ENCODE data around the gene MAN1B1. TPM values are rescaled to one million over a fixed set of nuclear protein-coding genes. Genes with fewer than 3 reads are reported as not detected.
A peak's percentile ranks its signal among the peaks of the same experiment; 100 is the strongest.

MAN1B1 gene
- total RNA-seq, 1 experiment from 2014 or later = 50.9 TPM

GRCh38 chr9:137063311-137064026 lies 23.3 kb upstream of the MAN1B1 start:
- no TSS peak for BruUV-seq (replicated peaks)
- intact Hi-C loops (cut with micrococcal nuclease) = loop anchor here (1.0 kb wide), 1 partner anchor 13 kb away; no protein-coding TSS in a partner anchor
- CTCF ChIA-PET = interaction anchor here (0.6 to 1.9 kb wide), 11 partner anchors 8 to 173 kb away, joined by 3 to 16 read pairs (median 5); partner anchors contain the start of genes ENTPD2, MAN1B1, NPDC1 and UAP1L1
- no peak overlapping the region for H3K9ac ChIP-seq (ENCODE audit: low read length)
- no peak overlapping the region for H3K4me3 ChIP-seq (replicated peaks in 1 of 2; ENCODE audit: low read depth in 1 of 2, low read length in 2 of 2)
- ATAC-seq (no peak), DNase-seq (ENCODE audit: low read depth, low spot score) (no peak)
- POLR2A ChIA-PET = interaction anchor here (1.0 kb wide), 1 partner anchor 8 kb away, joined by 4 read pairs; no protein-coding TSS in a partner anchor
- H3K36me3 ChIP-seq (ENCODE audit: control insufficient read depth in 1 of 2, insufficient read depth in 2 of 2, low read length in 2 of 2) = peaks cover 2 to 8% of the 10 kb centered on the region in 2 experiments; a peak in 1 of 4 replicates
- H3K79me2 ChIP-seq (ENCODE audit: insufficient read depth, low read length) = peaks cover 30% of the 10 kb centered on the region
- 0 out of 2 replicates have a peak overlapping the region, but pooled peaks have one; percentile 14 for H3K4me2 ChIP-seq (ENCODE audit: low read length)
- H3K4me1 ChIP-seq (ENCODE audit: control insufficient read depth in 1 of 2, insufficient read depth in 2 of 2, low read length in 2 of 2) = peaks cover 7 to 25% of the 10 kb centered on the region in 2 experiments
- H3K27ac ChIP-seq (ENCODE audit: low read depth, low read length) = peak overlapping the region; percentile 30; the same call in 1 of the 2 replicates
- no peaks in the 10 kb centered on the region; the same call in 1 of the 2 replicates for H4K20me1 ChIP-seq (ENCODE audit: insufficient read depth)
- RAD21 ChIA-PET (ENCODE audit: low non-redundant PET in 1 of 2, low total read pairs in 2 of 2, uncharacterized antibody in 2 of 2, unreplicated experiment in 2 of 2) = no interaction called here
- H3K9me2 ChIP-seq (ENCODE audit: insufficient read depth) = no peaks in the 10 kb centered on the region
- no peaks in the 10 kb centered on the region for H3K27me3 ChIP-seq (ENCODE audit: insufficient read depth, low read length)
- no peak for TF ChIP-seq TCF7L2 (IDR thresholded peaks at IDR 0.05; ENCODE audit: borderline replicate concordance, extremely low read depth, insufficient read depth, insufficient read length)
- TF ChIP-seq SIN3A (IDR thresholded peaks at IDR 0.05; ENCODE audit: low read depth) = no peak
- TF ChIP-seq ELF1 (IDR thresholded peaks at IDR 0.05; ENCODE audit: borderline replicate concordance, low read depth) = no peak
- TF ChIP-seq ZBTB33 (IDR thresholded peaks at IDR 0.05; ENCODE audit: extremely low read depth, insufficient replicate concordance, low read length) = no peak
- TF ChIP-seq CTCF (IDR thresholded peaks at IDR 0.05 in 2 of 3, conservative IDR thresholded peaks at IDR 0.05 in 1 of 3; ENCODE audit: borderline replicate concordance in 1 of 3, insufficient read depth in 1 of 3, low read depth in 2 of 3, low read length in 2 of 3) = no peak
- TF ChIP-seq ZFX (IDR thresholded peaks at IDR 0.05) = no peak
- TF ChIP-seq CBX3 (IDR thresholded peaks at IDR 0.05; ENCODE audit: low read depth) = no peak
- TF ChIP-seq EGR1 (IDR thresholded peaks at IDR 0.05; ENCODE audit: low read depth) = no peak
- no peak for TF ChIP-seq FOSL1 (IDR thresholded peaks at IDR 0.05; ENCODE audit: low read depth)
- no peak for TF ChIP-seq EZH2 (IDR thresholded peaks at IDR 0.05)
- no peak for TF ChIP-seq ZNF274 (IDR thresholded peaks at IDR 0.05; ENCODE audit: low read depth, low read length)
- no peak for TF ChIP-seq POLR2A (IDR thresholded peaks at IDR 0.05; ENCODE audit: borderline replicate concordance, extremely low read depth, insufficient read depth, insufficient read length)
- no peak for TF ChIP-seq CEBPB (IDR thresholded peaks at IDR 0.05; ENCODE audit: low read depth)
- no peak for TF ChIP-seq REST (IDR thresholded peaks at IDR 0.05; ENCODE audit: low read depth)
- H2AFZ ChIP-seq (ENCODE audit: low read depth, low read length, poor library complexity, severe bottlenecking) = no peak overlapping the region
- H3K9me3 ChIP-seq (ENCODE audit: control insufficient read depth in 1 of 2, insufficient read depth in 1 of 2, low read depth in 1 of 2, low read length in 2 of 2) = no peaks in the 10 kb centered on the region

Data from HCT116 (cell line).